Spleen (tissue), 11 donors: ENCODE results near the gene HRH1. TPM values are rescaled to one million over a fixed set of nuclear protein-coding genes. Genes with fewer than 3 reads are reported as not detected.

Experiments used
- DNase-seq: peaks from one replicate; pipeline ENCODE4 v3.0.0-alpha.2; 2020
- H3K27ac ChIP-seq, 8 donors: fragments of 200-600 bp; sonication (generic) in 7 of 8; 1 replicate in 4 of 8; 2 replicates in 4 of 8; pipeline versions ENCODE4 v1.5.0 to v1.8.0; 2016 to 2021; ENCODE audit warnings: inconsistent platforms in 4 of 8, mild to moderate bottlenecking in 4 of 8, moderate library complexity in 1 of 8
- H3K27me3 ChIP-seq, 7 donors: fragments of 200-600 bp; sonication (generic) in 6 of 7; replicated peaks in 1 of 7; 1 replicate in 4 of 7; 2 replicates in 3 of 7; pipeline versions ENCODE4 v1.5.0 to v1.8.0; 2016 to 2021; ENCODE audit warnings: inconsistent platforms in 3 of 7, mild to moderate bottlenecking in 1 of 7
- H3K36me3 ChIP-seq, 6 donors: fragments of 200-600 bp; sonication (generic) in 5 of 6; 1 replicate in 4 of 6; 2 replicates in 2 of 6; pipeline versions ENCODE4 v1.5.0 to v1.8.0; 2016 to 2021; ENCODE audit warnings: inconsistent platforms in 2 of 6
- H3K4me1 ChIP-seq, 6 donors: fragments of 200-600 bp; sonication (generic) in 5 of 6; 1 replicate in 3 of 6; 2 replicates in 3 of 6; pipeline versions ENCODE4 v1.5.0 to v1.8.0; 2016 to 2021; ENCODE audit warnings: inconsistent platforms in 3 of 6
- H3K4me3 ChIP-seq, 8 donors: fragments of 200-600 bp; sonication (generic) in 7 of 8; 1 replicate in 4 of 8; 2 replicates in 4 of 8; pipeline versions ENCODE4 v1.5.0 to v1.8.0; 2016 to 2021; ENCODE audit warnings: inconsistent platforms in 4 of 8, mild to moderate bottlenecking in 4 of 8, moderate library complexity in 2 of 8
- H3K9me3 ChIP-seq, 8 donors: fragments of 200-600 bp; sonication (generic) in 7 of 8; 1 replicate in 4 of 8; 2 replicates in 4 of 8; pipeline versions ENCODE4 v1.5.0 to v1.8.0; 2016 to 2021; ENCODE audit warnings: inconsistent platforms in 4 of 8
- CTCF ChIP-seq, 11 experiments: fragments of 200-600 bp in 7 of 11; fragments of 450-650 bp in 4 of 11; sonication (generic) in 4 of 11; IDR thresholded peaks in 8 of 11; conservative IDR thresholded peaks in 3 of 11; 1 replicate in 7 of 11; 2 replicates in 4 of 11; pipeline versions ENCODE4 v1.4.0 to v1.8.0; 2016 to 2021; ENCODE audit warnings: antibody characterized with exemption in 11 of 11, inconsistent platforms in 4 of 11, mild to moderate bottlenecking in 1 of 11
- POLR2A ChIP-seq, 3 donors: fragments of 450-650 bp; IDR thresholded peaks; one replicate each; pipeline ENCODE4 v1.5.1; 2017; ENCODE audit warnings: antibody characterized with exemption in 3 of 3, mild to moderate bottlenecking in 1 of 3
- POLR2AphosphoS5 ChIP-seq, 3 donors: sonication (generic); formaldehyde crosslinking; IDR thresholded peaks; one replicate each; pipeline ENCODE4 v1.5.1; 2017; ENCODE audit warnings: antibody characterized with exemption in 3 of 3
- WGBS, 5 donors: extraction: QIAGEN DNeasy Blood & Tissue Kit in 3 of 5; methylation state at CpG; one replicate each; pipeline versions ENCODE4 v1.1.5 to v1.1.7; 2013 to 2018; 5-methylcytosine and 5-hydroxymethylcytosine counted together
- intact Hi-C: fragments of 100-400 bp; cut with DNase I; formaldehyde crosslinking; loops from one replicate; pipeline ENCODE4 v1.15.0; 2023; ENCODE audit warnings: low total_unique reads
- polyA plus RNA-seq, 3 donors: library from polyadenylated mRNA; stranded (reverse); fragments of 200-250 nt; gene quantifications; one replicate each; pipeline ENCODE4 v1.2.1, GENCODE V29; 2013
- total RNA-seq, 7 donors: library from RNA; depleted of rRNA in 3 of 7; stranded (reverse); fragments of >200 nt in 3 of 7; fragmentation: NEBNext Ultra II Directional in 4 of 7; extraction: Animal tissue kit (Norgen Biotek cat#: 25700) in 4 of 7; gene quantifications; one replicate each; pipeline versions ENCODE4 v1.1.0 to v1.2.1, GENCODE V29; 2016 to 2021
- donor health status: healthy with polysubstance abuse.
- donor health status: DM: no; HTN: no; CAD: no; lungs with moderate emphysema.
- donor health status: DM: no; HTN: no; CAD: no.
- donor health status: Bipolar disorder and iron deficiency.
- donor health status: healthy.
- donor health status: DM: no; HTN: no; CAD: no.
- donor health status: DM: yes; HTN: yes; CAD: no.

Gene HRH1
- total and polyA plus RNA-seq, 10 donors, result 0.15 to 4.4 (median 1.8) TPM

GRCh38 chr3:11156026-11156410 is 1.7 kb downstream of the HRH1 start:
- Histone ChIP-seq H3K27ac (no peak overlapping the region), H3K4me3 (no peak overlapping the region), H3K4me1 (peaks cover 0 to 35% (median 16%) of the 10 kb centered on the region in 6 donors), H3K27me3 (peaks cover 0 to 80% (median 26%) of the 10 kb centered on the region in 7 donors), H3K36me3 (no peaks in the 10 kb centered on the region), H3K9me3 (no peaks in the 10 kb centered on the region)
- intact Hi-C loops, result no loop called here
- peak; percentile 23 for DNase-seq
- TF ChIP-seq CTCF (IDR thresholded peaks at IDR 0.05 in 8 of 11, conservative IDR thresholded peaks at IDR 0.05 in 3 of 11) (no peak), POLR2A (IDR thresholded peaks at IDR 0.05) (no peak), POLR2AphosphoS5 (IDR thresholded peaks at IDR 0.05) (no peak)
- 76 to 100% (median 79%) methylated on average over 1 to 4 of the region's 4 CpGs for WGBS, 5 donors

- Histone ChIP-seq H3K27me3 (peaks cover 0 to 78% (median 26%) of the 10 kb centered on the region in 7 donors), H3K36me3 (no peaks in the 10 kb centered on the region), H3K27ac (no peak overlapping the region), H3K9me3 (no peaks in the 10 kb centered on the region), H3K4me1 (peaks cover 0 to 35% (median 16%) of the 10 kb centered on the region in 6 donors), H3K4me3 (no peak overlapping the region)
- WGBS, 5 donors, result 84 to 91% (median 86%) methylated on average over 7 of the region's 7 CpGs
- TF ChIP-seq POLR2AphosphoS5 (IDR thresholded peaks at IDR 0.05), result no peak
- TF ChIP-seq CTCF (IDR thresholded peaks at IDR 0.05 in 8 of 11, conservative IDR thresholded peaks at IDR 0.05 in 3 of 11), result no peak
- TF ChIP-seq POLR2A (IDR thresholded peaks at IDR 0.05), result no peak
- DNase-seq, result peak; percentile 1
- intact Hi-C loops, result no loop called here
Observed at GRCh38 chr3:11157421-11157820, 3.1 kb downstream of the HRH1 start.

GRCh38 chr3:11159421-11159904 is 5.2 kb downstream of the HRH1 start:
- Histone ChIP-seq H3K9me3 (no peaks in the 10 kb centered on the region), H3K27me3 (peaks cover 0 to 58% (median 18%) of the 10 kb centered on the region in 7 donors), H3K4me3 (no peak overlapping the region), H3K27ac (no peak overlapping the region), H3K4me1 (peaks cover 0 to 29% (median 11%) of the 10 kb centered on the region in 6 donors), H3K36me3 (no peaks in the 10 kb centered on the region)
- intact Hi-C loops, result no loop called here
- WGBS, 5 donors, result 22 to 41% (median 25%) methylated on average over 5 of the region's 5 CpGs
- DNase-seq, result peak; percentile 22
- no peak for TF ChIP-seq POLR2A (IDR thresholded peaks at IDR 0.05)
- TF ChIP-seq POLR2AphosphoS5 (IDR thresholded peaks at IDR 0.05), result no peak
- TF ChIP-seq CTCF (IDR thresholded peaks at IDR 0.05 in 8 of 11, conservative IDR thresholded peaks at IDR 0.05 in 3 of 11), result no peak

- H3K27ac ChIP-seq, result no peak overlapping the region
- no peaks in the 10 kb centered on the region for H3K9me3 ChIP-seq
- WGBS, 5 donors, result 80 to 93% (median 87%) methylated on average over 7 of the region's 7 CpGs
Observed at GRCh38 chr3:11161666-11162065, 7.4 kb downstream of the HRH1 start.

More at GRCh38 chr3:11161666-11162065, 7.4 kb downstream of the HRH1 start:
- no peaks in the 10 kb centered on the region for H3K36me3 ChIP-seq
- intact Hi-C loops, result no loop called here
- H3K27me3 ChIP-seq, result peaks cover 0 to 36% (median 0%) of the 10 kb centered on the region in 7 donors
- peaks cover 0 to 17% (median 0%) of the 10 kb centered on the region in 6 donors for H3K4me1 ChIP-seq
- no peak for DNase-seq
- TF ChIP-seq POLR2A (IDR thresholded peaks at IDR 0.05) (no peak), POLR2AphosphoS5 (IDR thresholded peaks at IDR 0.05) (no peak), CTCF (IDR thresholded peaks at IDR 0.05 in 8 of 11, conservative IDR thresholded peaks at IDR 0.05 in 3 of 11) (no peak)
- no peak overlapping the region for H3K4me3 ChIP-seq
